Right hindlimb (tissue), 1 donor: ENCODE results near the gene ABCC5.
"Not testable (repeated sequence)": the region's sequence is repeated elsewhere in the genome, so short reads cannot be mapped to it uniquely, and the experiment has no call there.

ENCODE experiments used
- DNase-seq: peaks from one replicate; pipeline ENCODE4 v3.0.0-alpha.2; 2018

ABCC5 gene

DNA sequence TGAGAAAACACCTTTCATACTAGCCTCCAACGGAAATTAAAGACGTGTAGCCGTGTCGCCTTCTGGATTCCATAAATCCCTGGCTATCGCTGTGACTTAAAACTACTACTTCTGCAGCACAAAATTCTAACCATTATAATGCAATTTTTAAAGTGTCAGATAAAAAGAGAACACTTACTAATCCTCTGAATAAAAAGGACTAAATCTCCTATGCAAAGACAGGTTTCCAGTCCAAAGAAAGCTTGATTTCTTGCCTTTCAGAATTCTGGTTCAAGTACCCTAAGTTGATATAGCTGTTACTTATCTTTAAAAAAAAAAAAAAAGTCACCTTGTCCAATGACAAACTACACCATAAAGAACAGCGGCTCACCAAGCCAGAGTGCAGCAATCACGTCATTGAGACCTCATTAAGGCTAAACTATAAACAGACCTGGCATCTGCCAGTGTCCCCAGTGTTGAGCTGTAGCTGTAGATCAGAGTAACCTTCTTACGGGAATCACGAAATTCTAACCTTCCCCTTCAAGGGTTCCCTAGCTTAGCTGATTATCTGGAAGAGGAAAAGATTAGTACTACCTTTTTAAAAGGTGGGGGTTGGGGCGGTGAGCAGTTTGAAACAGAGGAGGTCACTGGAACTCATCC, 2.2 kb downstream of the ABCC5 start:
- no peak for DNase-seq

DNA sequence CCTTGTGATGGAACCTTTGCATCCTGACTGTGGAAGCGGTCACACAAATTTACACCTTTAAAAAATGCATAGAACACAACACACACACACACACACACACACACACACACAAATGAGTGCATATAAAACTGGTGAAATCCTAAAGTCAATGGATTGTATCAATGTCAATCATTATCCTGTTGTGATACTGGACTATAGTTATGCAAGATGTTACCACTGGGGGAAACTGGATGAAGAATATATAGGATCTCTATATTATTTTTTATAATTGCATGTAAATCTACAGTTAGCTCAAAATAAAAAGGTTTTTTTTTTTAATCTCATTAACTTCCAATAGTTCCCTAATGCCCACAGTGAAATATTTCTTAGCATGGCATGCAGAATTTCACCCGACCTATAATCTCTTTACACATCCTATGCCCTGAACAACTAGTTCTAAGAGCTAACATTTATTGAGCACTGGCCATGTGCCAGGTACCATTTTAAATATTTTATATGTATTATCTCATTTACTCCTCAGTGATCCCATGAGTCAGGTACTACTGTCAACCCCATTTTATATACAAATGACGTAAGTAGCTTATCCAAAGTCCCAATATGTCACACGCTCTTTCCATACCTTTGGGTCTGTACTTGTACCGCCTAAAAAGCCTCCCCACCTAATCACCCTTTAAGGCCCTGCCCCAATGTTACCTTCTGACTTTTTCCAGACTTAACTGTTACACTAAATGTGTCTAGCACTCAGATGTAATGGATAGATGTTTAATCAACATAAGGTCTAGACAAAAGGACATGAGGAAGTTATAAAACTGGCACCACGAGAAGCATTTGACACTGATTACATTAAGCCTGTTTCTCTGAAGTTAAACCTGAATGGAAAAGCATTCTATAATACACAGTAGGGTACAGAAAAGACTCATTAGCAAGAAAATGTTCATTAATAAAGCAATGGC, 5.5 kb downstream of the ABCC5 start:
- no peak for DNase-seq

DNA sequence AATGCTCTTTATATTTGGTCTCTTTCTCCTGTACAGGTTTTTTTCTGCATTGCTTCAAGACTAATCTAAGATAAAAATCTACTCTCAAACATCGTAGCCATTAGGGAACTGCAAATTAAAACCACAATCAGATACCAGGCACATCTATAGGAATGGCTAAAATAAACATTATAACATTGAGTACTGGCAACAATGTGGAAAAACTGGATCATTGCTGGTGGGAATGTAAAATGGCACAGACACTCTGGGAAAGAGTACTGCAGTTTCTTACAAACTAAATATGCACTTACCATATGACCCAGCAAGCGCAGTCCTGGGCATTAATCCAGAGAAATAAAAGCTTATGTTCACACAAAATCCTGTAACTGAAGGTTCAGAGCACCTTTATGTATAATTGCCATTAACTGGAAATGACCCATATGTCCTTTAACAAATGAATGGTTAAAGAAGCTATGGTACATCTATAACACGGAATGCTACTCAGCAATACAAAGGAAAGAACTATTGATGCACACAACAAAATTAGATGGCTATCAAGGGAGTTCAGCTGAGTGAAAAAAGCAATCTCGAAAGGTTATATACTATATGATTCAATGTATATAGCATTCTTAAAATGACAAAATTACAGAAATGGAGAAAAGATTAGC, 6.3 kb downstream of the ABCC5 start:
- no peak for DNase-seq

DNA sequence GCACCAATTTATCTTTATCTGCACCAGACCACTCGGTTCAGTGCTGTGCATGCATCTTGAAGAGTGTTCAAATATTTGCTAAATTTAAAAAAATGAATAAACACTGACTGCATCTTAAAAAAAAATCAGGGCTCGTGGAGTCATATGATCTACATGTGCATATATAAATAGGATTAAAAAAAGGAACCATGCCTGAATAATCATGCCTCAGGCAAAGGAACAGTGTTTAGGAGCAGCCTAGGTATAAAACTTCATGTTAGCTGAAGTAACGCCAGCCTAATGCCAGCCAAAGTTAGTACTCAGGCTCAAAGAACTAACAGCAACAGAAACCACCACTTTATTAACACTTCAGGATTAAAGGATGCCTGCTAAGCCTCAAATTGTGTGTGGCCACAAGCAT, 9.5 kb downstream of the ABCC5 start:
- DNase-seq, result no peak

DNA sequence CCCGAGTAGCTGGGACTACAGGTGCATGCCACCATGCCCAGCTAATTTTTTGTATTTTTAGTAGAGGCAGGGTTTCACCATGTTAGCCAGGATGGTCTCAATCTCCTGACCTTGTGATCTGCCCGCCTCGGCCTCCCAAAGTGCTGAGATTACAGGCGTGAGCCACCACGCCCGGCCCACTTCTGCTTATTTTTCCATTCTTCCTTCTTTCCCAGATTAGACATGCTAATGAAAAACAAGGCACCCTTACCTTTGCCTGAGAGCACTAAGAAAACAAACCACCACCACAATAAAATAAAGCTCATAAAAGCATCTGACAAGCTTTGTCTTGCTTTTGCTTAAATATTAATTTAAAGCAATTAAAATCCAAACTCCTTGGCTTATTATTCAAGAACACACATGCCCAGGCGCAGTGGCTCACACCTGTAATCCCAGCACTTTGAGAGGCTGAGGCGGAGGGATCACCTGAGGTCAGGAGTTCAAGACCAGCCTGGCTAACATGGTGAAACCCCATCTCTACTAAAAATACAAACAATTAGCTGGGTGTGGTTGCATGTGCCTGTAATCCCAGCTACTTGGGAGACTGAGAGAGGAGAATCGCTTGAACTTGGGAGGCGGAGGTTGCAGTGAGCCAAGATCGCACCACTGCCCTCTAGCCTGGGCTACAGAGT, 10.4 kb downstream of the ABCC5 start:
- not testable (repeated sequence) for DNase-seq

DNA sequence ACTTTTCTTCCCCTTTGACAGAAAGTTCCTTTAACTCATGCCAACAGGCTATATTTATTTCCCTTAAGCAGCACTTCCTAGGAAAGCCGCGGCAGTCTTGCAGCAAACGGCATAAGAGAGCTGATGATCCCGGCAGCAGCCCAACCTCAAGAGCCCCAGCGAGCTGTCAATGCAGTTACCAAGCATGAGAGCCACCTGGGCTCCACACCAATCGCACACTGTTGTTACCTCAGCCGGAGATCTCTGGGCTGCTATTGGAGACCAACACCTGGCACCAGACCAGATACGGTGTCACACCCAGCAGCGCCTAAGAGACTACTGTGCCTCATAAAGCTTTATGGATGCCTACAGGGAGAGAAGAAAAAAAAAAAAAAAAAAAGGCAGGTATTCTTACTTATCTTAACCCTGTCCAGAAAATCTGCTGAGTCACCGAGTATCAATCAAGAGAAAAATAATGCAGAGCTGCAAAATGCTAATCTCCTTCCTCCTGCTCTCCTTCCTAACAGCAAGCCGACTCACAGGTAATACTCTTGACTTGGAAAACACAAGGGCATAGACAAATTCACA, 11.7 kb downstream of the ABCC5 start:
- no peak for DNase-seq

DNA sequence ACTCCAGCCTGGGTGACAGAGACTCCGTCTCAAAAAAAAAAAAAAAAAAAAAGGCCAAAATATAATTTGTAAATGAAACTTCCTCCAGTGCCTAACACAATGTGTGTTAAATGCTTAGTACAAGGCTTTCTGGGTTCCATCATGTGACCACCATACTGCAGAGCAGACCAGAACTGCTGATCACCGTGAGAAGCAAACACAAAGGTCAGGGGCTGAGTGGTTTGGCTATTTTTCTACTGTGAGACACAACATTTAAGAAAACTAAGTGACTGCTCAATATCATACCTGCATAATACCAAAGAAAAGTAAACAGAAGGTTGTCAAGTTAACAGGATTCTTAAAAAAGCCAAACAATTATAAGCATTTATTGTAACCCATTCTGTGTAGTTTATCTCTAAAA, 13.2 kb downstream of the ABCC5 start:
- no peak for DNase-seq

DNA sequence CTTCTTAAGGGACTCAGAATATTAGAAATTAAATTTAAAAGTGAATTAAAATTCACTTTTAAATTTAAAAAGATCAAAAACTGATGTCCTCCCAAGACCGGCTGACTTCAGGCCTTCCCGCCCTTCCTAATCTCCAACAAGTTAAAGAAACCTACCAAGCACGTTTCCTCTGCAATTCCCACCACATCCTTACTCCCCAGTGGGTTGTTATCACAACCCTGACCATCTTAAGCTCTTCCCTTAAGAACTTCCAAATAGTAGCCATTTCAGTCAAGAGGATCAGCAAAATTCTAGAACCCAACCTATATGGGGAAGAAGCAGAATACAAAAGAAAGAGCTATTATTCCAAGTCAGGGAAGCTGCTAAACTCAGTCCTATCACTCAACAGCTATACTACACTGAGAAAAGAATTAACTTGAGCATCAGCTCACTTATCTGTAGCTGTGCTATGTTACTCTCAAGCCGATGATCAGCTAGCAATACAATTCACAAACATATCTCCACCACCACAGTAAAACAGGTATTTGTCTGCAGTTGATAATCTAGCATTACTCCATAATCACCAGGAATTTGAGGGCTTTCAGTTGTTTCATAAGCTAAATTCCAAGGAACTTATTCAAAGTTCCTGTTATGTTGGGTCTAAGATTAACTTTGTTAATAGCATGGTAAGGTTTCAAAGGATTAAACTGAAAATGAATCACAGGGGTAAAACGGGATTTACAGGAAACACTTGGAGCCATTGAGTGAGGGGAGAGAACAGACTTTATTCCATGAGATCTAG, 14.3 kb downstream of the ABCC5 start:
- no peak for DNase-seq

DNA sequence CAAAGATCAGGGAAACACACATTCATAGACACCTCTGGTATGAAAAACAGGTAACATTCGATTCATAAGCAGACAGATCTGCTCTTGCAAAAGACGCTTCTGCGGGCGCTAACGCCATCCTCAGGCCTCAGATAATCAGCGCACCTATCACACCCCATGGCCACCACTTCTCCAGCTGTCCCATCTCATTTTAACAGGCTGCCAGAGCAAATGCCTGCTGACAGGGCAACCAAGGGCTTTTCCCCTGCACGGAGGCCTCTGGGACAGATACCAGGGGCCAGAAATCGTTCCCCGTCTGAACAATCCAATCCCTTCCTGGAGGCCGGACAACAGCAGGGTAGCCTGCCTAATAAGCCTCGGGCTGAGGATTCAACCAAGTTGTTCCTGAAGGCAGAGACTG, 15.2 kb downstream of the ABCC5 start:
- DNase-seq, result no peak

DNA sequence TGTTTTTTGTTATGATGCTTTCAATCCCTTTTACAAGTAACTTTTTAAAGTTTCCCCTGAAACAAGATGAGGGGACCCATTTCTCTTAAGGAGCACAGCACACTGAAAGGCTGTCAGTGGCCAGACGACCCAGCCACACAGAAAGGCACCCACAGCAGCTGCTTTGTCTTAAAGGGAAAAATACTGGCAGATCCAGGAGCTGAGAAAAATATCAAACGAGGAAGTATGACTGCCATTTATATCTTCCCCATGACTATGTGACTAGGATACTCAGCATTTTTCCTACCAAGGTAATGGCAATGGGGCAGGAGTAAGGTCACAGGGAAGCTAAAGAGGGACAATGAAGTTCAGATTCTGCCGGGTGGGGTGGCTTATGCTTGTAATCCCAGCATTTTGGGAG, 15.9 kb downstream of the ABCC5 start:
- DNase-seq, result no peak

DNA sequence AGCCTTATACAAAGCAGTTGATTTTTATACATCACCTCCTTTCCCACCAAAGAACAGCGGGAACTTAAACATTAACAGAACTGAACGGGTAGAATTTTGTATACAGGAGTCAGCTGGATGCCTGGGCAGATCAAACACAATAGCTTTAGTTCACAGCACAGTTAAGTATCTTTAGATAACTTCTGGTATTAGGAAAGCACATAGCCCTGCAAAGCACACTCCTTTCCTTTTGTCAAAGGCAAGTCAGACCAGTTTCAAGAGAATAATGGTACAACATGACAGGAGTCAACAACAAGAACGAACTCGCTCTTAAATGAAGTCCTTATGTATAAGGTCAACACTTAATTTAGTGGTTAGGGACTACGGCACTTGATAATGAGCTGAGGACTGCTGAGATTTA, 26.3 kb downstream of the ABCC5 start:
- DNase-seq, result no peak

DNA sequence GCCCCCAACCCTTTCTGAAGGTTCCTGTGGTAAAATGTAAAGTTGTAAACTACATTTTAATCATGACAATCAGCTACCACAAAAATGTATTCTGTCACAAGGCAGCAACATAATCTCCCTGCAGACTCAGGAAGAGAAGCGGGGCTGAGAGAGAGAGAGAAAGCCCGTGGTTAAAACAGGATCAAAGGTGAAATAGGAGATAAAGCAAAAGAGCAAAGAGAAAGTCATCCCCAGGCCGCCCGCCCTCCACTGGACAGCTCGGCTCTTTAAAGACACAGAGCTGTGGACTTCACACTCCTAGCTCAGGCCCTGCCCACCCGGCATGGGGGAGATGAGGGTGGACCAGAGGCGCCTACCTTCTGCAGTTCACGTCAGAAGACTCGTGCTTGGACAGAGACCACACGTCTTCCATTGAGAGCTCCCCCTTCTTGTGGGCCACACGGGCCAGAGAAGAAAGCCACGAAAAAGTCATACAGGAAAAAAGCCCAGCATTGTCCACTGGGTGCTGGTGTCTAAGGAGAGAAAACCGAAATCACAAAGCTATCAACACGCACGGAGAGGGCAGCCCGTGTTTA, 29.4 kb downstream of the ABCC5 start:
- no peak for DNase-seq

DNA sequence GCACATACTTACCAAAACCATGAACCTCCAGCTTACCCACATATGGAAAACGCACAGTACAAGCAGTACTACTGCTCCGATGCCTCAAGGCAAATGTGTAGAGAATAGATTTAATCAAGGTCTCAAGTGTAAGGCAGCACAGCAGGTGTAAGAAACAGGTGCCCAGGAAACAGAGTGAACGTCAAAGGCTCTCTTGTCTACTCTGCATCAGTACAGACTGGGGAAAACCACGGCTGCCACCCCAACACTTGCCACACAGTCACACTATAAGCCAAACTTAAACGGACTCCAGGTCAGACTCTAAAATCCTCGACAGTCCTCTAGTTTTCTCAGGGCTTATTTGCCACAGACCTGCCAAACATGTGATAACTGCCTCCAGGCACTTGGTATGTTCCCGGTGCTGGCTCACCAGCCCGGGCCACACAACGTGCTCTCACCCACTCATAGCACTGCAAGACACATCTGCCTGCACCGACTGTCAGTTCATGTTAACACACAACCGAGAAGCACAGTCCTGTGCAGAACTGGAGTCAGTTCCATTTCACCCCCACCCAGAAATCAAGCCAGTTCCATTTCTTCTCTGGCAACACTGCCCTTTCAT, 30.6 kb downstream of the ABCC5 start:
- DNase-seq, result no peak

DNA sequence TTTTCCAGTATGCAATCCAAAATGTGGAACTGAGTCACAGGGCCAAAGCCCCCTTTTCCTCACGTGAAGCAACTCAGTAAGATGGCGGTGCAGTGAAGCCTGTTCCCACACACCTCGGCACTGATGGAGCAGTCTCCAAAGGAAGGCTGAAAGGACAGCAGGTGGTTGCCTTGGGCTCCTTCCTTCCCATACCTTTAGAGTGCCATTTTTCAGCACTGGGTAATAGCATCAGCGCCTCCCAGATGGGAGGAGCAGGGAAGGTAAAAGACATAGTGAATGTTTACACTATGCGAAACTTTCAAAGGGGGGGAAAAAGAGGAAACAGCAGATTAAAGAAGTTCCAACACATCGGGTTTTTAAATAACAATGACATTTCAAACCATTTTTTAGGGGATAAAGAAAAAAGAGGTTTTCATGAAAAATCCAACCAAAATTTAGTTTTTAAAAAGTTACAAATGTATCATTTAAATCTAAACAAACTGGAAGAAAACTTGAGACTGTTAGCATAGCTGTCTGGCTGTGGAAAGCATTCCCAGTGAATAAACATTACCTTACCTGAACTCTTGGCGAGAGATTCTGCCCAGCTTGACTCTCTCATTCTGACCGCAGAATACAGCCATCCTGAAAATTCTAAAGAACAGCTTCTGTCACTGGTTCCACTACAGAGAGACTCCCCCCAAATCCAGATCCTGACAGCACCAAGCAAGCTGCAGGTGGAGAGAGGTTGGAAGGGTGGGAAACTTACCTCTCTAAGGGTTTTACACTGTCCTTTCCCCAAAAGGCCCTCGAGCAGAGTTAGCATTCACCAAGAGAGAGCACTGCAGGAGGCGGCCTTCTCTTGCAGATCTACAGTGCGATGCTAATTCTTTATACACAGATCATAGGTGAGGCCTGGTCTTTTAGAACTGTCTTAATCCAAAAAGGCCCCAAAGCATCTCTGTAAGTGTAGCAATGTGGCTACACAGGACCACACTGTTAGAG, 32.6 kb downstream of the ABCC5 start:
- DNase-seq, result no peak

DNA sequence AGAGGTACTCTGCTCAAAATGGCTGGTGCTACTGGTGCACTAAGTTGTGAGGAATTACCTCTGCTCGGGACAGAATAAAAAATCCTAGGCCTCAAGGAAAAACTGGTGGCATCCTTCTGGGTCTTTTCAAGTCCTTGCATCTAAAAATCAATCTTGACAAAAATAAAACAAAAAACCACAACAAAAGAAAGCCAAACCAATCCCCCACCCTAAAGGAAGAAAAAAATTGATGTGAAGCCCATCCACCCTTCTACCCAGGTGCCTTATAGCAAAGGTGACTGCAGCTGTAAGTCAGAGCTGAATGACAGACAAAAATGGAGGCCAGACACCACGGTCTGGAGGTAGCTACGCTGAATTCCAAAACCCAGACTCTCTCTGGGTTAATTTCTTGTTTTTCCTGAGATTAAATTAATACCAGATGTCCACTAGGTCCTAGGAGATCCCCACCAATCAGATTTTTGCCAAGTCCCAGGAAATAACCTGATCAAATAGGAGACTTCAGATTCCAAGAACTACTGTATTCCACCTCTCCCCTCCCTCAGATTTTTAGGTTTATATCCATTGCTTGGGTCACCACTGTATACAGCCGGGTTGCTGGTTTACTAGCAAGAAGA, 33.5 kb downstream of the ABCC5 start:
- no peak for DNase-seq

DNA sequence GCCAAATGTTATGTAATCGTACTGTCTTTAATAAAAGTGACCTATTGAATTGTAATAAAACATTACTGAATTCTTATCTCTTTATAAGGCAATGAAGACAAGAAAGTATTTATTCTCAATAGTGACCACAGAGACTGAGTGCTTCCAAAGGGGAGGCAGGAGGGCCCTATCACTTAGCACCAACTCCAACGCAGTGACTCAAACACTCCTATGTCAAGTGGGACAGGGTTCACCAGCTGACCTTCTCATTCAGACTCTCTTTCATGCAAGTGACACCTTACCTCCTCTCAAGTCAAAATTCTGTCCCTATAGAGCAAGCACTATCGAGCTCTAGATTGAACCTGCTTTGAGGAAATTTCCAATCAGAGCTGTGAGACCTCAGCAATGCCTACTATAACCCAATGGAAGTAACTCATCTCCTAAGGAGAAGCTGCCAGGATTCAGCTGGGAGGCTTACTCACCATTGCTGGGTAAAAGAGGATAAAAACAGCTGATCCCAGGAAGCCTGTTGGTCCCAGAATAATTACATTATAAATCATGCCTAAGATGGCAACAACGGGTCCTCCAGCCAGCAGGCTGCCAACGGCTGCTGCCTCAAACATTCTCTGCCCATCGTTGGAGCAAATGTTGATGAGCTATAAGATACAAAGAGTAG, 35.6 kb downstream of the ABCC5 start:
- no peak for DNase-seq

DNA sequence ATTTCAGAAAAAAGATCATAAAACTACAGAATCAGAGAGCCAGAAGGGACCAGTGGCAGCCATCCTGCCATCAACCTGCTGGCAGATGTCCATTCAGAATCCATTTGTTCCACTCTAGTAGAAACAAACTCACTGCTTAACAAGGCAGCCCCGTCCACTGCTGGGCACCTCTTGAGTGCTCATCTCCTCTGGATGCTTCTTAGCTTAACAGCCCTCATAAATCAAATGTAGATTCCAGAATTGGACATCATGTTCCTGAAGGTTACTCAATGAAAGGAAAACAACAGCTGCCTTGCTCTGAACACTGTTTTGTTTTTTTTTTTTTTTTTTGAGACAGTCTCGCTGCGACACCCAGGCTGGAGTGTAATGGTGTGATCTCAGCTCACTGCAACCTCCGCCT, 37.3 kb downstream of the ABCC5 start:
- no peak for DNase-seq

DNA sequence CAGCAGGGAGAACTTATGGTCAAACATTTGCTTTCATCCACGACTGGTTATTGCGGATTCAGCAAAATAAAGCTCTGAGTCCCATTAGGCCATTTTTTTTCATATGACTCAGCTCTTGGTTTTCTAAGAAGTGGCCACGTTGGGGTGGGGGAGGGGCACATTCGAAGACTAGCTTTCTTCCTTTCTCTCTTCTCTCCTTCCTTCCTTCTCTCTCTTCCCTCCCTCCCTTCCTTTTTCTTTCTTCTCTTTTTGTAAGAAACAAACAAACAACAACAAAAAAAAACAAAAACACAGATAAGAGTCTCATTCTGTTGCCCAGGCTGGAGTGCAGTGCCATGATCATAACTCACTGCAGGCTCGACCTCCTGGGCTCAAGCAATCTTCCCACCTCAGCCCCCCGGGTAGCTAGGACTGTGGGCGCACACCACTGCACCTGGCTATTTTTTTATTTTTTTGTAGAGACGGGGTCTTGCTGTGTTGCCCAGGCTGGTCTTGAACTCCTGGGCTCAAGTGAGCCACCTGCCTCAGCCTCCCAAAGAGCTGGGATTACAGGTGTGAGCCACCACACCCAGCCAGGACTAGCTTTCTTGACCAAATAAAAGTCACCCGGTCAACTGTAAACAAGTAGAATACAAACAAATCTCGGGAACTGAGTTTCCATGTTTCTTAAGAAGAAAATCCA, 41.6 kb downstream of the ABCC5 start:
- DNase-seq, result no peak
